Kidney capillary endothelial cell (primary cell): ENCODE results near the gene TWF2.

Experiments
- DNase-seq: peaks from one replicate; pipeline ENCODE4 v3.0.0-alpha.2; 2018; ENCODE audit warnings: low spot score

Gene TWF2

GRCh38 chr3:52181543-52181942 is 57.4 kb downstream of the TWF2 start:
- DNase-seq, result no peak
